ENCODE data around the gene ZNF57. TPM values are rescaled to one million over a fixed set of nuclear protein-coding genes. Genes with fewer than 3 reads are reported as not detected.

ZNF57 gene
- total RNA-seq (1 to 10 TPM; 5.2 to 6.9 TPM), polyA plus RNA-seq (ENCODE audit: insufficient read length in 2 of 2) (1 to 10 TPM; 5.2 to 5.4 TPM)
- long read RNA-seq, donor 1, partial matches to known transcripts = 0 of 1 reads
- long read RNA-seq, donor 1, other reads (novel, unspliced or antisense) = 0 of 1 reads
- long read RNA-seq, donor 2, partial matches to known transcripts = 0 of 1 reads
- long read RNA-seq, donor 2, other reads (novel, unspliced or antisense) = 0 of 1 reads
- long read RNA-seq, donor 3 = 0 reads
- long read RNA-seq, donor 4, partial matches to known transcripts = 0 of 9 reads
- long read RNA-seq, donor 4, other reads (novel, unspliced or antisense) = 6 of 9 reads

DNA sequence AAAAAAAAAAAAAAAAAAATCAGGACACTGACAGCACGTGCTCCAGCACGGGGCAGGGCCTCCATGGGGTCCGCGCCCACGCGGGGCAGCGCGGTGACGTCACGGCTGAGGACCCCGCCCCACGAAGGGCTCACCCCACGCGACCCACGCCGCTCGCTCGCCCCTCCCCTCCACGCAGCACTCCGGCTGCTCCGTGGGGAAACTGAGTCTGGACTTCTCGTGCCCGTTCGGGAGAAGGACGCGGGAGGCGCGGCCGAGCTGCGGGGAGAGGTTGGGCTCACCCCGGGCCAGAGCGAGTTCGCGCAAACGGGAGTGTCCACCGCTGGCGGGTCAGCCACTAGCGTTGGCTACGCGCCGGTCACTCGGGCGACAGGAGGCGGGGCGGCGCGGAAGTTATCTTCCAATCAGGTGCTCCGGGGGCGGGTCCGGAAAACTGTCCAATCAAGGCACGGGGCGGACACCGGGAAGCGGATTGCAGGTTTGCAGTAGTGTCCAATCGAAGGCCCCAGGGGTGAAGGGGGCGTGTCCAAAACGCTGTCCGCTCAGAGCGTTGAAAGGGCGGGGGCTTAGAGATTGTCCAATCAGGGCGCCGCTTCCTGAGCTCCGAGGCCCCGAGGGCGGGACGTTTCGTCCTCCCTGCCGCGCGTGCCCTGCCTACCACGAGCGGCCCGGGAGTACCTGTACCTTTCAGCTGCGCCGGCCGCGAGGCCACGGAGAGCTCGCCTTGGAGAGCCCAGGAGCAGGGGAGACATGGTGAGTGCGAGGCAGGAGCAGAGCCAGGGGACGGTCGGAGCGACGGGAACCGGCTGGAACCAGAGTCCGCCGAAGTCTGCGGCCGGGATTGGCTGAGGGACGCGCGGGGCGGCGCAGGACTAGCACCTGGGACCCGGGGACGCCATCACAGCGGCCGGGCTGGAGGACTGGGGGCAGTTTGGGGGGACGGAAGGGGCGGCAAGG lies at the start of gene ZNF57:
Gene ZNF57 (plus strand): TSS at position 633 of the 957 bp plus-strand sequence. CDS start 118 bp downstream, at position 751.
- Histone ChIP-seq H3K27ac (ENCODE audit: low read depth, low read length) (peak within 1 kb of the TSS; percentile 83), H3K4me3 (ENCODE audit: low read depth, low read length) (peak within 1 kb of the TSS; percentile 97), H3K9me3 (ENCODE audit: control insufficient read depth, insufficient read depth, low read length) (no peaks in the 10 kb centered on the region), H3K27me3 (ENCODE audit: control insufficient read depth, insufficient read depth, low read length) (no peaks in the 10 kb centered on the region), H3K4me1 (ENCODE audit: control insufficient read depth, insufficient read depth, low read length) (peaks cover 12% of the 10 kb centered on the region), H3K36me3 (ENCODE audit: control insufficient read depth, insufficient read depth, low read length) (no peaks in the 10 kb centered on the region)
- DNase-seq (ENCODE audit: low read depth in 4 of 6, low spot score in 6 of 6) = peak; percentile 91 to 100 (median 97)
- under 1% methylated on average over 96 of the region's 100 CpGs for WGBS (ENCODE audit: insufficient coverage)

DNA sequence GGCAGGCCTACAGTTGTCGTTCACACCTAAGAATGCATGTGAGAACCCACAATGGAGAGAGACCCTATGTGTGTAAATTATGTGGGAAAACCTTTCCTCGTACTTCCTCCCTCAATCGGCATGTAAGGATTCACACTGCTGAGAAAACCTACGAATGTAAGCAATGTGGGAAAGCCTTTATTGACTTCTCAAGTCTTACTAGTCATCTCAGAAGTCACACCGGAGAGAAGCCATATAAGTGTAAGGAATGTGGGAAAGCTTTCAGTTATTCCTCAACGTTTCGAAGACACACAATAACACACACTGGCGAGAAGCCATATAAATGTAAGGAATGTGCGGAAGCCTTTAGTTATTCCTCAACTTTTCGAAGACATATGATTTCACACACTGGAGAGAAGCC lies 48.1 kb upstream of the ZNF57 start:
- Histone ChIP-seq H3K27ac (ENCODE audit: low read depth, low read length) (no peak overlapping the region), H3K4me1 (ENCODE audit: control insufficient read depth, insufficient read depth, low read length) (no peaks in the 10 kb centered on the region), H3K4me3 (ENCODE audit: low read depth, low read length) (no peak overlapping the region), H3K9me3 (ENCODE audit: control insufficient read depth, insufficient read depth, low read length) (peaks cover 12% of the 10 kb centered on the region), H3K27me3 (ENCODE audit: control insufficient read depth, insufficient read depth, low read length) (no peaks in the 10 kb centered on the region), H3K36me3 (ENCODE audit: control insufficient read depth, insufficient read depth, low read length) (peaks cover 33% of the 10 kb centered on the region)
- WGBS (ENCODE audit: insufficient coverage) = 100% methylated on average over 1 of the region's 10 CpGs
- no peak for DNase-seq (ENCODE audit: low read depth in 4 of 6, low spot score in 6 of 6)

DNA sequence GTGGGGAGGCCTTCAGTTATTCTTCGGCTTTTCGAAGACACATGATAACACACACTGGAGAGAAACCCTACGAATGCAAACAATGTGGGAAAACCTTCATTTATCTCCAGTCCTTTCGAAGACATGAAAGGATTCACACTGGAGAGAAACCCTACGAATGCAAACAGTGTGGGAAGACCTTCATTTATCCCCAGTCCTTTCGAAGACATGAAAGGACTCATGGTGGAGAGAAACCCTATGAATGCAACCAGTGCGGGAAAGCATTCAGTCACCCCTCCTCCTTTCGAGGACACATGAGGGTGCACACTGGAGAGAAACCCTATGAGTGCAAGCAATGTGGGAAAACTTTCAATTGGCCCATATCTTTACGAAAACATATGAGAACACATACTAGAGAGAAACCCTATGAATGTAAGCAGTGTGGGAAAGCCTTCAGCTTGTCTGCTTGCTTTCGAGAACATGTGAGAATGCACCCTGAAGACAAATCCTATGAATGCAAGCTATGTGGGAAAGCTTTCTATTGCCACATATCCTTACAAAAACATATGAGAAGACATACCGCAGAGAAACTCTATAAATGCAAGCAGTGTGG lies 47.6 kb upstream of the ZNF57 start:
- Histone ChIP-seq H3K27me3 (ENCODE audit: control insufficient read depth, insufficient read depth, low read length) (no peaks in the 10 kb centered on the region), H3K27ac (ENCODE audit: low read depth, low read length) (no peak overlapping the region), H3K4me3 (ENCODE audit: low read depth, low read length) (no peak overlapping the region), H3K9me3 (ENCODE audit: control insufficient read depth, insufficient read depth, low read length) (peaks cover 12% of the 10 kb centered on the region), H3K4me1 (ENCODE audit: control insufficient read depth, insufficient read depth, low read length) (no peaks in the 10 kb centered on the region), H3K36me3 (ENCODE audit: control insufficient read depth, insufficient read depth, low read length) (peaks cover 33% of the 10 kb centered on the region)
- DNase-seq (ENCODE audit: low read depth in 4 of 6, low spot score in 6 of 6) = no peak
- 93% methylated on average over 3 of the region's 11 CpGs for WGBS (ENCODE audit: insufficient coverage)

DNA sequence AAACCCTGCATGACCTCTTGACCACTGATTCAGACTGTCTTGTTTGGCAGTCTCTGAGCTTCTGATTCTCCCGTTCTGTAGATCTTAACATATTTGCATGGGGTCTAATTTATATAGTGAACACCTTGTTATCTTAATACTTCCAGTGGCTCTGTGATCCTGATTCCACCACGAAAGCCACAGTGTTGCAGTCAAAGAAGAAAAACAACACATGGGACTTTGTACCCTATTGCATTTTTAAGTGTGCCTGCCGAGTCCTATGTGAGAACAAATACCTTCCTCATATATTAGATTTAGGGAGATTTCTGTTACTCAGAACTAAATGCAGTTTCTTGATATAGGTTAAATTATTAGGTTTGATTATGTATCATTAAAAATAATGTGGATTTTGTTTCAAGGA lies 45.9 kb upstream of the ZNF57 start:
- H3K4me1 ChIP-seq (ENCODE audit: control insufficient read depth, insufficient read depth, low read length) = no peaks in the 10 kb centered on the region
- peaks cover 42% of the 10 kb centered on the region for H3K36me3 ChIP-seq (ENCODE audit: control insufficient read depth, insufficient read depth, low read length)

DNA sequence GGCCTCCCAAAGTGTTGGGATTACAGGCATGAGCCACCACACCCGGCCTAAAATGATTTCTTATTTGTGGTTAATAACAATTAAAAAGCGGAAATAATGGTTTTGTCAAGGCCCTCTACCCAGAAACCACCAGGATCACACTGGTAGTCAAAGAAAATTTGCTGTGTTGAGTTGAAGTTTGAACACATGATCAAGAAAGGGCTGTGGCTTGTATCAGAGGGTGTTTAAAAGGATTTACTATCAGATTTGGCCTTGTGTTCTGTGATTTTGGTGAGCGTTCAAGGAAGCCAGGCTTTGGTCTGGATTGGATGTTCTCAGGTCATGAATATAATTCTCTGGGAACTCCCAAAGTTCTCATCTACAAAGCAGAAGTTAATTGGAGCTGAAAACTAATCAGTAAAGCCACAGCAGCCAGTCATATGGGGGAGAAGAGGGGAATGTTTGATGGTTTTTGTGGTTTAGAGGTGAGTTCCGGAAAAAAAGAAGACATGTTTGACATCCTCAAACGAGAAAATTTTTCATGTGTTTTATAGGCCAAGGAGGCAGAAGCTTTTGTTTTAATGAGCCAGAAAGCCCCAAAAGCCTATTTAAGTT lies 44.2 kb upstream of the ZNF57 start:
- H3K9me3 ChIP-seq (ENCODE audit: control insufficient read depth, insufficient read depth, low read length) = peaks cover 8% of the 10 kb centered on the region
- no peak for DNase-seq (ENCODE audit: low read depth in 4 of 6, low spot score in 6 of 6)

More for the DNA sequence above, 45.9 kb upstream of the ZNF57 start:
- Histone ChIP-seq H3K27me3 (ENCODE audit: control insufficient read depth, insufficient read depth, low read length) (no peaks in the 10 kb centered on the region), H3K9me3 (ENCODE audit: control insufficient read depth, insufficient read depth, low read length) (peaks cover 8% of the 10 kb centered on the region), H3K4me3 (ENCODE audit: low read depth, low read length) (no peak overlapping the region), H3K27ac (ENCODE audit: low read depth, low read length) (no peak overlapping the region)
- DNase-seq (ENCODE audit: low read depth in 4 of 6, low spot score in 6 of 6) = no peak
- no CpG with 5 or more reads among the region's 3 CpGs for WGBS (ENCODE audit: insufficient coverage)

DNA sequence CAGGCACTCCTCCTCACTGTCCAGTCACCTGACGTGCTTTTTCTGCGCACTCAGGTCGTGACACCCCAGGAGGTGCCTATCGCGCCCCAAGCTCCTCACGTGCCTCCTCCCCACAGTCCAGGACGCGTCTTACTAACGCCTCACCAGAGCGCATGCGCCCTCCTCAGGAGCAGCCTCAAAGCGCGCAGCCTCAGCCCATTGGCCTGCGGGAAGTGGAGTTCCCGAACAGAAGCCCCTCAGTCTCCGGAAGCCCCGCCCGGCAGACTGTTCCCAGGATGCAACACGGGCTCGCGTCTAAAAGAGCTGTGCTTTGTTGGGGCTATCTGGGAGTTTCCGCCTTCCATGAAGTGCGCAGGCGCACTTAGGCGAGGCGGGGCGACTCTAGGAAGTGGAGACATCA lies 41.9 kb upstream of the ZNF57 start:
- H3K27ac ChIP-seq (ENCODE audit: low read depth, low read length) = no peak overlapping the region
- H3K9me3 ChIP-seq (ENCODE audit: control insufficient read depth, insufficient read depth, low read length) = no peaks in the 10 kb centered on the region
- no peaks in the 10 kb centered on the region for H3K4me1 ChIP-seq (ENCODE audit: control insufficient read depth, insufficient read depth, low read length)
- H3K4me3 ChIP-seq (ENCODE audit: low read depth, low read length) = no peak overlapping the region
- no peak for DNase-seq (ENCODE audit: low read depth in 4 of 6, low spot score in 6 of 6)
- no peaks in the 10 kb centered on the region for H3K27me3 ChIP-seq (ENCODE audit: control insufficient read depth, insufficient read depth, low read length)
- peaks cover 16% of the 10 kb centered on the region for H3K36me3 ChIP-seq (ENCODE audit: control insufficient read depth, insufficient read depth, low read length)
- WGBS (ENCODE audit: insufficient coverage) = 68% methylated on average over 27 of the region's 27 CpGs

More for the DNA sequence above, 44.2 kb upstream of the ZNF57 start:
- WGBS (ENCODE audit: insufficient coverage) = 95% methylated on average over 4 of the region's 5 CpGs
- no peak overlapping the region for H3K4me3 ChIP-seq (ENCODE audit: low read depth, low read length)
- H3K4me1 ChIP-seq (ENCODE audit: control insufficient read depth, insufficient read depth, low read length) = no peaks in the 10 kb centered on the region
- no peak overlapping the region for H3K27ac ChIP-seq (ENCODE audit: low read depth, low read length)
- H3K36me3 ChIP-seq (ENCODE audit: control insufficient read depth, insufficient read depth, low read length) = peaks cover 37% of the 10 kb centered on the region
- H3K27me3 ChIP-seq (ENCODE audit: control insufficient read depth, insufficient read depth, low read length) = no peaks in the 10 kb centered on the region

DNA sequence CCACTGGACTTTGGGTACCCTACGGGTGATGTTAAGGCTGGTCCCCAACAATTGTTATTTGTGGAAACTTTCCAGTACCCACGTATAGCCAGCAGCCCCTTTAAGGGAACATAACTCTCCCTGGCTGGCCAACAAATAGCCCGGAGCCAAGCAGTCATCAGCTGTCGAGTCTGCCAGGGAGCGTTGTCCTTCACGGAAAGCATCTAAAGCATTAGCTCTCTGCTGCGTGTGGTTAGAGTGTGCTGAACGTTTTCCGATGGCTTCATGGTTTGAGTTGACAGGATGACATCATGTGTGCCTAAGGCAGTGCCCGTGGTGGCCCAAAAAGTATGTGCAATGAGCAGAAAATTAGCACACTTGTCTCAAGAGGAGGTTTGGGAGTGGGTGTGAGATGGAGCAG lies 36.9 kb upstream of the ZNF57 start:
- H3K27me3 ChIP-seq (ENCODE audit: control insufficient read depth, insufficient read depth, low read length) = no peaks in the 10 kb centered on the region
- 75% methylated on average over 9 of the region's 10 CpGs for WGBS (ENCODE audit: insufficient coverage)
- H3K9me3 ChIP-seq (ENCODE audit: control insufficient read depth, insufficient read depth, low read length) = no peaks in the 10 kb centered on the region
- H3K4me1 ChIP-seq (ENCODE audit: control insufficient read depth, insufficient read depth, low read length) = no peaks in the 10 kb centered on the region
- H3K4me3 ChIP-seq (ENCODE audit: low read depth, low read length) = no peak overlapping the region
- DNase-seq (ENCODE audit: low read depth in 4 of 6, low spot score in 6 of 6) = no peak
- H3K27ac ChIP-seq (ENCODE audit: low read depth, low read length) = no peak overlapping the region
- peaks cover 7% of the 10 kb centered on the region for H3K36me3 ChIP-seq (ENCODE audit: control insufficient read depth, insufficient read depth, low read length)

DNA sequence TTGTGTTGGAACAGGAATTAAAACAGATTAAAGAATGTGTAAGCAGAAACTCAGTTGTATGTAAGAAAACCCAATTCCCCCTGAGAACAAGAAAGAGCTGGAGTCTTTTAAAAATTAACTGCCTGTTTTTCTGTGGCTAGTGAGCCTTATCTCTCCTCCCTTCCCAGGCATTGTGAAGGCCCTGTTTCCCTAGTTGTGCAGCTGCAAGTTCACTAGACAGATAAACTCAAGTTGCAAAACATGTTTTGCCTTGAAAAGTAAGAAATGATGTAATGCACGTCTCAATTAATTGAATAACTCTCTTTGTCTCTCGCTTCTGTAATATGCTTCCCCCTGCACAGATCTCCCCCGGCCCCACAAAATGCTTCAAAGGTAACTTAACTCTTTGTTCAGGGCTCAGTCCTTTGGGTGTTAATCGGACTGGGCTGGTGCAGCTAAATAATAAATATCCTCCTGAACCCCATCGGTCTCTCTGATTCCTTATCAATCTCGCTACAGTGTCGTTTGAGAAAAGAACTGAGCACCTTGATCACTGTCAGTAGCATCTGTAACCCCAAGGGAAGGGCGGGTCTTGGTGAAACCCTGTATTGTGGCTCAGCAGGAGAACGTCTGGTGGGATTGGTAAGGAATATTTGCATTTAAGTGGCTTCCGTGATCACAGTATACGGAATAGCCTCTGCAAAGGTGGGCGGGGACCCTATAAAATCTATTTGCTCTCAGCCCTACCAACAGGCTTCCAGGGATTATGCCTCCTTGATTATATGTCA lies 35.2 kb upstream of the ZNF57 start:
- no peak overlapping the region for H3K27ac ChIP-seq (ENCODE audit: low read depth, low read length)
- WGBS (ENCODE audit: insufficient coverage) = 61% methylated on average over 8 of the region's 12 CpGs
- no peak for DNase-seq (ENCODE audit: low read depth in 4 of 6, low spot score in 6 of 6)
- no peaks in the 10 kb centered on the region for H3K4me1 ChIP-seq (ENCODE audit: control insufficient read depth, insufficient read depth, low read length)
- H3K36me3 ChIP-seq (ENCODE audit: control insufficient read depth, insufficient read depth, low read length) = no peaks in the 10 kb centered on the region
- H3K4me3 ChIP-seq (ENCODE audit: low read depth, low read length) = no peak overlapping the region
- no peaks in the 10 kb centered on the region for H3K9me3 ChIP-seq (ENCODE audit: control insufficient read depth, insufficient read depth, low read length)
- no peaks in the 10 kb centered on the region for H3K27me3 ChIP-seq (ENCODE audit: control insufficient read depth, insufficient read depth, low read length)

Data from spinal cord (tissue), 10 donors.